ENCODE data around the gene CTNNA2. TPM values are rescaled to one million over a fixed set of nuclear protein-coding genes. Genes with fewer than 3 reads are reported as not detected.

Gene CTNNA2
- total and polyA plus RNA-seq, 4 donors, result 0.01 to 0.37 TPM; not detected in 2

- H3K36me3 ChIP-seq (ENCODE audit: control insufficient read depth in 4 of 4, insufficient read depth in 4 of 4, low read length in 4 of 4), result no peaks in the 10 kb centered on the region
- DNase-seq (no peak), ATAC-seq (ENCODE audit: insufficient read depth, low FRiP score) (no peak)
- H3K4me3 ChIP-seq, result no peak overlapping the region
- H3K27ac ChIP-seq (ENCODE audit: low read depth in 1 of 2, low read length in 1 of 2), result no peak overlapping the region
- no peaks in the 10 kb centered on the region for H3K27me3 ChIP-seq (ENCODE audit: control insufficient read depth in 3 of 3, insufficient read depth in 3 of 3, low read length in 2 of 3)
- TF ChIP-seq CTCF (IDR thresholded peaks at IDR 0.05; ENCODE audit: control extremely low read depth, extremely low read depth), result no peak
- no peaks in the 10 kb centered on the region for H3K9me3 ChIP-seq (ENCODE audit: control insufficient read depth in 4 of 4, insufficient read depth in 3 of 4, low read length in 3 of 4)
- peaks cover 0 to 6% (median 0%) of the 10 kb centered on the region in 5 donors for H3K4me1 ChIP-seq (ENCODE audit: control insufficient read depth in 5 of 5, insufficient read depth in 5 of 5, low read length in 5 of 5)
- no peak overlapping the region for H3K9ac ChIP-seq (ENCODE audit: insufficient read depth in 1 of 2, low read length in 2 of 2)
- WGBS, 2 donors, result 85 to 86% methylated on average over 5 of the region's 5 CpGs
Observed at GRCh38 chr2:79996709-79997108, 483.9 kb downstream of the CTNNA2 start.

DNA sequence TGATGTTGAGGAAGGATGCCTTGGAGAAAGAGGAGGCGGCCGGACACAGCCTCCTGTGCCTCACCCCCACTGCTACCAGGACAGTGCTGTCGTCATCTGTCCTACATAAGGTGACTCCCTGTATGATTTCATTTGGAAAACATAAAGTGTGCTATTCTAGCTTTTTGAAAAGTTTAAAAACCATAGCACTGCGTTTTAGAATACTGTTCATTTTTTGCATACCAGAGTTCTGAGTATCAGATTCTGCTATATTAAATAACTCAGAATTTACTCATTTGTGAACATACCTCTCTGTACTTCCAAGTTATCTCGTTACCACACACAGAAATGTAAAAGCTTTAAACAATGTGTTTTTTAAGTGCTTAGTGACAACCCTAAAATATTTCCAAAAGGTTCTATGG, 488.9 kb downstream of the CTNNA2 start:
- no peak for TF ChIP-seq CTCF (IDR thresholded peaks at IDR 0.05; ENCODE audit: control extremely low read depth, extremely low read depth)
- H3K36me3 ChIP-seq (ENCODE audit: control insufficient read depth in 4 of 4, insufficient read depth in 4 of 4, low read length in 4 of 4), result no peaks in the 10 kb centered on the region
- no peaks in the 10 kb centered on the region for H3K27me3 ChIP-seq (ENCODE audit: control insufficient read depth in 3 of 3, insufficient read depth in 3 of 3, low read length in 2 of 3)
- H3K4me3 ChIP-seq, result no peak overlapping the region
- WGBS, 2 donors, result 52 to 67% methylated on average over 5 of the region's 5 CpGs
- DNase-seq, result no peak
- H3K9ac ChIP-seq (ENCODE audit: insufficient read depth in 1 of 2, low read length in 2 of 2), result no peak overlapping the region
- H3K4me1 ChIP-seq (ENCODE audit: control insufficient read depth in 5 of 5, insufficient read depth in 5 of 5, low read length in 5 of 5), result peaks cover 0 to 6% (median 0%) of the 10 kb centered on the region in 5 donors
- ATAC-seq (ENCODE audit: insufficient read depth, low FRiP score), result no peak
- no peak overlapping the region for H3K27ac ChIP-seq (ENCODE audit: low read depth in 1 of 2, low read length in 1 of 2)
- H3K9me3 ChIP-seq (ENCODE audit: control insufficient read depth in 4 of 4, insufficient read depth in 3 of 4, low read length in 3 of 4), result no peaks in the 10 kb centered on the region

DNA sequence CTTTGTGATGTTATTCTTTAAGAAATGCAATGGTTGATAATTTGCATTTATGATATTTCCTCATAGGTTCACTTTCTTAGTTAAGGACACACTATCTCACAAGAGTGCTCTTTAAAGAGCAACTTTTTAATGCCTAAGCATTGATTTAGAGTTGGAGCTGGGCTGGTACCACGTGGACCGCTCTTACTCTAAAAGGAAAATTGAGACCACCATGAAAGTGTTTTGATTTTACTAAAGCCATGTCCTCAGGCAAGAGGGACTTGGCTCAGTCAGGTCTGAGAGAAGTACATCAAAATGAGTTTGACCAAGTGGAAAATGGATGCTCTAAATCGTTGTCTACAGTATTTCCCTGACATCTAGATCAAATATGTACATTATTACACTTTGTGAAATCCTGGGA, 489.3 kb downstream of the CTNNA2 start:
- Histone ChIP-seq H3K4me3 (no peak overlapping the region), H3K27ac (ENCODE audit: low read depth in 1 of 2, low read length in 1 of 2) (no peak overlapping the region), H3K4me1 (ENCODE audit: control insufficient read depth in 5 of 5, insufficient read depth in 5 of 5, low read length in 5 of 5) (peaks cover 0 to 6% (median 0%) of the 10 kb centered on the region in 5 donors), H3K9me3 (ENCODE audit: control insufficient read depth in 4 of 4, insufficient read depth in 3 of 4, low read length in 3 of 4) (no peaks in the 10 kb centered on the region), H3K9ac (ENCODE audit: insufficient read depth in 1 of 2, low read length in 2 of 2) (no peak overlapping the region), H3K27me3 (ENCODE audit: control insufficient read depth in 3 of 3, insufficient read depth in 3 of 3, low read length in 2 of 3) (peaks cover 0 to 3% (median 0%) of the 10 kb centered on the region in 3 donors), H3K36me3 (ENCODE audit: control insufficient read depth in 4 of 4, insufficient read depth in 4 of 4, low read length in 4 of 4) (no peaks in the 10 kb centered on the region)
- DNase-seq, result no peak
- TF ChIP-seq CTCF (IDR thresholded peaks at IDR 0.05; ENCODE audit: control extremely low read depth, extremely low read depth), result no peak
- ATAC-seq (ENCODE audit: insufficient read depth, low FRiP score), result no peak
- WGBS, 2 donors, result 56 to 78% methylated on average over 3 of the region's 3 CpGs

DNA sequence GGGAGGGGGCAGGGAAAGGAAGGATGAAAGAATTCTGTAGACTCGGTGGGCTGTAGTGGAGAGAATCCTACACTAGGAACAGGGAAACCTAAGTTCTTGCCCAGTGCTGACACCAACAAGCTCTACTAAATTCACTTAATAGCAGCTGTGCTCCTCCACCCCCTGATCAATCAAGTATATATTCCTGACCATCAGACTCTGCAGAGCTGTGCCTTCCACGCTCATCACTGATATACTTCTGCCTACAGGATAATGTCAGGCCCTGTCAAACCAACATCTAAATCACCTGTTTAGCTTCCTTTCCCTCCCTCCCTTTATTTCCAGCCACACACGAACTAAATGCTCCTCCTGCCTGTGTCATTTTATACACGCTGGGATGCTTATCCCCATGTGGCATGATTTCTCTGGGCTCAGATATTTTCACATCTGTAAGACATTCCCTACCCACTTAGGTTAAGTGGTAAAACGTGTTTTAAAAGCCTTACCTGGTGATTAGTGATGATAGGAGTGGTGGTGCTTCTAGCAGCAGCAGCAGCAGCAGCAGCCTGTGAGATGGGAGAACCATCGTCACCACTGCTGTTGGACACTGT, 489.8 kb downstream of the CTNNA2 start:
- no peak for TF ChIP-seq CTCF (IDR thresholded peaks at IDR 0.05; ENCODE audit: control extremely low read depth, extremely low read depth)
- DNase-seq (no peak), ATAC-seq (ENCODE audit: insufficient read depth, low FRiP score) (no peak)
- WGBS, 2 donors, result 68 to 73% methylated on average over 6 of the region's 6 CpGs
- Histone ChIP-seq H3K4me3 (no peak overlapping the region), H3K36me3 (ENCODE audit: control insufficient read depth in 4 of 4, insufficient read depth in 4 of 4, low read length in 4 of 4) (no peaks in the 10 kb centered on the region), H3K27ac (ENCODE audit: low read depth in 1 of 2, low read length in 1 of 2) (no peak overlapping the region), H3K27me3 (ENCODE audit: control insufficient read depth in 3 of 3, insufficient read depth in 3 of 3, low read length in 2 of 3) (peaks cover 0 to 3% (median 0%) of the 10 kb centered on the region in 3 donors), H3K4me1 (ENCODE audit: control insufficient read depth in 5 of 5, insufficient read depth in 5 of 5, low read length in 5 of 5) (peaks cover 0 to 10% (median under 1%) of the 10 kb centered on the region in 5 donors), H3K9me3 (ENCODE audit: control insufficient read depth in 4 of 4, insufficient read depth in 3 of 4, low read length in 3 of 4) (no peaks in the 10 kb centered on the region), H3K9ac (ENCODE audit: insufficient read depth in 1 of 2, low read length in 2 of 2) (no peak overlapping the region)
